C4-2B (cell line): Measurements from ENCODE around the gene OR51T1.

ENCODE experiments used
- H3K27ac ChIP-seq: fragments of 450-650 bp; 2 replicates; pipeline ENCODE4 v1.5.1; 2017
- ZFX ChIP-seq: fragments of 450-650 bp; IDR thresholded peaks from 2 replicates; pipeline ENCODE4 v1.6.1; 2017
- TF ChIP-seq, protein P1 (sequence below): fragments of 450-650 bp; conservative IDR thresholded peaks from 2 replicates; pipeline ENCODE4 v1.5.1; 2017; ENCODE audit warnings: mild to moderate bottlenecking

OR51T1 gene

DNA sequence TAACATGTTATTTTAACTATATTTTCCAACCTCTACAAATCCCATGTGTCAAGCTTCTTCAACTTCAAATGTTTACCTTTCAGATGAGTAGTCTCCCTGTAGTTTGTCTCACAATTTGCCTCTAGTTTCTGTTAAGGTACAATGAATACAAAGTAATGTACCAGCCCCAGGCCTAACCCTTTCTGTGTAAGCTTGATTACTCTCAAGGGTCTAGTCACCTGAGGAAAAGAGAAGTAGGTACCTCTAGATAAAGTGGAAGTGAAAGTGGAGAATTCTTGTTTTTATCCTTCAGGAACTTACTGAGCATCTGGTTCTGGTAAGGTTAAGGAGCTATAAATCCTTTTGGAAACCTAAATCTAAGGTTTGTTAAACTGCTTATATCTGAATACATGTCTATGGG is 21.8 kb downstream of the OR51T1 start, which contains the start of gene OR51A7:
OR51A7 (plus strand) TSS at position 300 of the 400 bp plus-strand sequence. CDS start 3,587 bp downstream, outside the sequence.
- TF ChIP-seq ZFX = no peak
- TF ChIP-seq, protein P1, sequence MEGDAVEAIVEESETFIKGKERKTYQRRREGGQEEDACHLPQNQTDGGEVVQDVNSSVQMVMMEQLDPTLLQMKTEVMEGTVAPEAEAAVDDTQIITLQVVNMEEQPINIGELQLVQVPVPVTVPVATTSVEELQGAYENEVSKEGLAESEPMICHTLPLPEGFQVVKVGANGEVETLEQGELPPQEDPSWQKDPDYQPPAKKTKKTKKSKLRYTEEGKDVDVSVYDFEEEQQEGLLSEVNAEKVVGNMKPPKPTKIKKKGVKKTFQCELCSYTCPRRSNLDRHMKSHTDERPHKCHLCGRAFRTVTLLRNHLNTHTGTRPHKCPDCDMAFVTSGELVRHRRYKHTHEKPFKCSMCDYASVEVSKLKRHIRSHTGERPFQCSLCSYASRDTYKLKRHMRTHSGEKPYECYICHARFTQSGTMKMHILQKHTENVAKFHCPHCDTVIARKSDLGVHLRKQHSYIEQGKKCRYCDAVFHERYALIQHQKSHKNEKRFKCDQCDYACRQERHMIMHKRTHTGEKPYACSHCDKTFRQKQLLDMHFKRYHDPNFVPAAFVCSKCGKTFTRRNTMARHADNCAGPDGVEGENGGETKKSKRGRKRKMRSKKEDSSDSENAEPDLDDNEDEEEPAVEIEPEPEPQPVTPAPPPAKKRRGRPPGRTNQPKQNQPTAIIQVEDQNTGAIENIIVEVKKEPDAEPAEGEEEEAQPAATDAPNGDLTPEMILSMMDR = no peak

DNA sequence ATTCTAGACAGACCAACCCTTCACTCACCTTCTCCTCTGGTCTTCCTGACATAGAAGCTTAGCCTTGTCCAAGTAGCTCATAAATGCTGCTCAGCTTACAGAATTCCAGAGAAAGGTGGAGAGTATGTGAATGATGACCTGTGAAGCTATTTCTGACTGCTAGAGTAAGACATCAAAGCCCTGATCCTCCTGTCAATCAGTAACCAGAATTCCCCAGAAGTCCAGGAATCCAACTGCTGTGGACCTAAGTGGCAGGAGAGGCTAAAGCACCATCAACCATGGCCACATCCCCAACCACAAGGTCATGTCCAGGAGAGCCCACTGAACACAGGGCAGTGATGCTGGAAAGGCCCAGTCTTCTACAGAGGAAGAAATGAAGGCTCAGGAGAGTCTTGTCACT is 34.9 kb downstream of the OR51T1 start:
- TF ChIP-seq, protein P1 = no peak
- TF ChIP-seq ZFX = no peak
- H3K27ac ChIP-seq = no peak overlapping the region

More for the DNA sequence above, 21.8 kb downstream of the OR51T1 start, which contains the start of gene OR51A7:
- no peak within 1 kb of the TSS for H3K27ac ChIP-seq

DNA sequence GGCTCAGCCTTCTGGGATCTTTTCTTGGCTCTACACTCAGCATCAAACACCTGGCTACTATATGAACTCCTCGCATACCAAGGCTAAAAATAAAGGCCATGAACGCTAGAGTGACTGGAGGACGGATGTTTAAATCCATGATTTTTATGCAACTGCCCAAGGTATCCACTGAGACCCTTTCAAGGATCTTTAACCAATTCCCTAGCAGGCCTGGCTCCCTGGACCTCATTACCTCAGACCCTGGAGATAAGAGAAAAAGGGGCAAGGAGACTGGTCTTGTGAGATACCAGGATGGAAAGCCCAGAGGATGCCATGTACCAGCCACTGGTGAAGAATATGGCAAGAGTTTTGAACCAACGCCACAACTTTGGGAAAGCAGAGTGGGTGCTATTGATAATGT is 37.5 kb downstream of the OR51T1 start, which contains the start of gene OR51G2:
OR51G2 (minus strand) TSS at position 101 of the 400 bp plus-strand sequence. CDS start 3,687 bp downstream, outside the sequence.
- no peak within 1 kb of the TSS for H3K27ac ChIP-seq
- TF ChIP-seq, protein P1 = no peak
- no peak for TF ChIP-seq ZFX

DNA sequence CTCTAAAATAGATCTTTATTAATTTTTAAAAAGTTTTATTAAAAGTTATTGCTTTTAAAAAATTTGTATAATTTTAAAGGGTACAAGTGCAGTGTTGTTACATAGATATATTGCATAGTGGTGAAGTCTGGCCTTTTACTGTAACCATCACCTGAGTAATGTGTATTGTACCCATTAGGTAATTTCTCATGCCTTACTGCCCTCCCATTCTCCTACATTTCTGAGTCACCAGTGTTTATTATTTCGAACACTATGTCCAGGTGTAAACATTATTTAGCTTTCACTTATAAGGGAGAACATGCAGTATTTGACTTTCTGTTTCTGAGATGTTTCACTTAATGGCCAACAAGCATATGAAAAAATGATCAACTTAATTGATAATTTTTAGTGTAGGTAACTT is 40.1 kb downstream of the OR51T1 start:
- no peak for TF ChIP-seq ZFX
- TF ChIP-seq, protein P1 = no peak
- H3K27ac ChIP-seq = no peak overlapping the region

GRCh38 chr11:4922304-4922703 is 40.6 kb downstream of the OR51T1 start:
- TF ChIP-seq ZFX = no peak
- TF ChIP-seq, protein P1 = no peak
- no peak overlapping the region for H3K27ac ChIP-seq

DNA sequence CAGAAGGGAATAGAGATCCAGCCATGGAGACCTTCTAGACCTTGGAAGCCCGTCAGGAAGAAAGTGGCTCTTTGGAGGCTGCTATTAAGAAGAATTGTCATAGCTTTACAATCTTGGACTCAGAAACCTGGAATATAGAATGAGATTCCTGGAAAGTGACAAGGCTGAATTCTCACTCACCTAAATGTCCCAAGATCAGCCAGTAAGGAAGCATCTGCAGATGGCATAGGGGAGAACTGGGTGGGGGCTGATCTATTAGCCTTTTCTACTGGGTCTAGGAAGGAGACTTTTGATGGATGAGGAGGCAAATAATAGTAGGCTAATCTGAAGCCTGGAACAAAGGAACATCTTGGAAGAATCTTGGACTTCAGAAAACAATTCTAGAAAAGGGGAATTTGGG is 42.5 kb downstream of the OR51T1 start, which contains the start of gene OR51G1:
OR51G1 (minus strand) TSS at position 101 of the 400 bp plus-strand sequence; CDS start at position 101, 0 bp downstream.
- TF ChIP-seq, protein P1 = no peak
- no peak for TF ChIP-seq ZFX
- H3K27ac ChIP-seq = no peak within 1 kb of the TSS

GRCh38 chr11:4926608-4927007 is 44.9 kb downstream of the OR51T1 start:
- TF ChIP-seq, protein P1 = no peak
- TF ChIP-seq ZFX = no peak
- no peak overlapping the region for H3K27ac ChIP-seq
